HEK293T (cell line): ENCODE data around the gene B3GNT7.
A peak's percentile ranks its signal among the peaks of the same experiment; 100 is the strongest.

Experiments used
- CTCF ChIA-PET: fragments of 350-600 bp; formaldehyde crosslinking; extraction: SDS; loops from one replicate; lab custom pipeline; 2021; ENCODE audit warnings: antibody characterized with exemption, inconsistent platforms; lab: Yijun Ruan, JAX
- POLR2A ChIA-PET: fragments of 350-600 bp; formaldehyde crosslinking; extraction: SDS; loops from one replicate; lab custom pipeline; 2020; ENCODE audit warnings: antibody characterized with exemption, inconsistent platforms; lab: Yijun Ruan, JAX
- DNase-seq: peaks from one replicate; pipeline ENCODE4 v3.0.0; 2012; ENCODE audit warnings: mixed read lengths; ENCODE audit errors: extremely low spot score
- ARNT ChIP-seq: fragments of 450-650 bp; IDR thresholded peaks from 2 replicates; pipeline ENCODE4 v1.6.1; 2017; ENCODE audit warnings: mild to moderate bottlenecking
- BHLHE40 ChIP-seq: fragments of 450-650 bp; IDR thresholded peaks from 2 replicates; pipeline ENCODE4 v1.6.1; 2016; ENCODE audit warnings: mild to moderate bottlenecking, moderate library complexity, borderline replicate concordance
- CTBP1 ChIP-seq: fragments of 450-650 bp; IDR thresholded peaks from 2 replicates; pipeline ENCODE4 v1.6.1; 2016; ENCODE audit warnings: borderline replicate concordance
- ELF4 ChIP-seq: fragments of 450-650 bp; IDR thresholded peaks from 2 replicates; pipeline ENCODE4 v1.6.1; 2017; ENCODE audit warnings: antibody characterized with exemption
- FOXA1 ChIP-seq: fragments of 450-650 bp; IDR thresholded peaks from 2 replicates; pipeline ENCODE4 v1.6.1; 2016; ENCODE audit warnings: mild to moderate bottlenecking
- FOXK2 ChIP-seq: fragments of 450-650 bp; IDR thresholded peaks from 2 replicates; pipeline ENCODE4 v1.6.1; 2016; ENCODE audit warnings: mild to moderate bottlenecking
- FOXM1 ChIP-seq: fragments of 450-650 bp; IDR thresholded peaks from 2 replicates; pipeline ENCODE4 v1.6.1; 2017; ENCODE audit warnings: mild to moderate bottlenecking, borderline replicate concordance
- HDGF ChIP-seq: fragments of 450-650 bp; IDR thresholded peaks from 2 replicates; pipeline ENCODE4 v1.6.1; 2017; ENCODE audit warnings: antibody characterized with exemption, borderline replicate concordance
- L3MBTL2 ChIP-seq: fragments of 450-650 bp; conservative IDR thresholded peaks from 2 replicates; pipeline ENCODE4 v1.6.1; 2016; ENCODE audit warnings: mild to moderate bottlenecking
- LEF1 ChIP-seq: fragments of 450-650 bp; IDR thresholded peaks from 2 replicates; pipeline ENCODE4 v1.6.1; 2017; ENCODE audit warnings: mild to moderate bottlenecking, borderline replicate concordance
- NFRKB ChIP-seq: fragments of 450-650 bp; IDR thresholded peaks from 2 replicates; pipeline ENCODE4 v1.6.1; 2016; ENCODE audit warnings: mild to moderate bottlenecking, moderate library complexity
- PKNOX1 ChIP-seq: fragments of 450-650 bp; IDR thresholded peaks from 2 replicates; pipeline ENCODE4 v1.6.1; 2016
- SP1 ChIP-seq: fragments of 450-650 bp; IDR thresholded peaks from 2 replicates; pipeline ENCODE4 v1.6.1; 2017
- SUZ12 ChIP-seq: fragments of 450-650 bp; IDR thresholded peaks from 2 replicates; pipeline ENCODE4 v1.6.1; 2016; ENCODE audit warnings: mild to moderate bottlenecking
- TARDBP ChIP-seq: fragments of 450-650 bp; IDR thresholded peaks from 2 replicates; pipeline ENCODE4 v1.6.1; 2016
- ZNF384 ChIP-seq: fragments of 450-650 bp; IDR thresholded peaks from 2 replicates; pipeline ENCODE4 v1.6.1; 2016

B3GNT7 gene

GRCh38 chr2:231413456-231413855 lies 17.9 kb downstream of the B3GNT7 start:
- ChIA-PET POLR2A (interaction anchor here (1.3 to 1.5 kb wide), 3 partner anchors 39 to 52 kb away, joined by 3 to 7 read pairs (median 5); partner anchors contain the start of gene NCL), CTCF (interaction anchor here (0.7 to 1.9 kb wide), 4 partner anchors 13 to 110 kb away, joined by 3 to 4 read pairs (median 4); no protein-coding TSS in a partner anchor)
- TF ChIP-seq BHLHE40 (no peak), FOXA1 (no peak), FOXM1 (no peak), HDGF (no peak), CTBP1 (no peak), ARNT (no peak), LEF1 (no peak), SUZ12 (no peak), ELF4 (no peak), PKNOX1 (no peak), L3MBTL2 (no peak), FOXK2 (no peak), SP1 (no peak), TARDBP (no peak), ZNF384 (no peak), NFRKB (no peak)
- peak; percentile 3 for DNase-seq

GRCh38 chr2:231413921-231414476 lies 18.5 kb downstream of the B3GNT7 start:
- ChIA-PET CTCF (interaction anchor here (0.5 to 1.9 kb wide), 3 partner anchors 38 to 129 kb away, joined by 3 to 4 read pairs (median 3); no protein-coding TSS in a partner anchor), POLR2A (interaction anchor here (1.3 kb wide), 1 partner anchor 51 kb away, joined by 7 read pairs; the partner anchor contains the start of gene NCL)
- no peak for TF ChIP-seq TARDBP
- TF ChIP-seq FOXA1, result no peak
- no peak for TF ChIP-seq BHLHE40
- no peak for TF ChIP-seq L3MBTL2
- TF ChIP-seq ZNF384, result no peak
- TF ChIP-seq HDGF, result no peak
- DNase-seq, result peak; percentile 3

- TF ChIP-seq ARNT, result no peak
- no peak for TF ChIP-seq TARDBP
- TF ChIP-seq SP1, result no peak
- no peak for TF ChIP-seq SUZ12
- no peak for TF ChIP-seq NFRKB
- no peak for TF ChIP-seq ZNF384
- TF ChIP-seq L3MBTL2, result no peak
- no peak for TF ChIP-seq FOXA1
- TF ChIP-seq FOXK2, result no peak
- TF ChIP-seq LEF1, result no peak
- TF ChIP-seq BHLHE40, result no peak
- no peak for TF ChIP-seq ELF4
- TF ChIP-seq PKNOX1, result no peak
- CTCF ChIA-PET, result interaction anchor here (0.5 kb wide), 1 partner anchor 32 kb away, joined by 3 read pairs; no protein-coding TSS in a partner anchor
- POLR2A ChIA-PET, result no interaction called here
- DNase-seq, result no peak
Measured at GRCh38 chr2:231415029-231415428, 19.5 kb downstream of the B3GNT7 start.

- TF ChIP-seq HDGF, result no peak
- no peak for TF ChIP-seq L3MBTL2
- TF ChIP-seq ZNF384, result no peak
- TF ChIP-seq FOXA1, result no peak
- no peak for TF ChIP-seq CTBP1
- TF ChIP-seq PKNOX1, result no peak
- no peak for TF ChIP-seq NFRKB
- TF ChIP-seq BHLHE40, result no peak
- TF ChIP-seq SP1, result no peak
- no peak for TF ChIP-seq FOXK2
- TF ChIP-seq LEF1, result no peak
- TF ChIP-seq TARDBP, result no peak
- no peak for DNase-seq
- POLR2A ChIA-PET, result no interaction called here
Measured at GRCh38 chr2:231418820-231419640, 23.5 kb downstream of the B3GNT7 start.

GRCh38 chr2:231421051-231421580 lies 25.6 kb downstream of the B3GNT7 start:
- DNase-seq, result no peak
- TF ChIP-seq L3MBTL2, result no peak
- TF ChIP-seq PKNOX1, result no peak
- no peak for TF ChIP-seq SUZ12
- no peak for TF ChIP-seq ARNT
- TF ChIP-seq TARDBP, result no peak
- no peak for TF ChIP-seq HDGF
- no peak for TF ChIP-seq FOXK2
- no peak for TF ChIP-seq FOXA1
- no peak for TF ChIP-seq FOXM1
- no peak for TF ChIP-seq CTBP1
- TF ChIP-seq ELF4, result no peak
- no peak for TF ChIP-seq NFRKB
- no peak for TF ChIP-seq BHLHE40
- TF ChIP-seq SP1, result no peak
- TF ChIP-seq ZNF384, result no peak
- TF ChIP-seq LEF1, result no peak
- ChIA-PET POLR2A (no interaction called here), CTCF (no interaction called here)

More at GRCh38 chr2:231418820-231419640, 23.5 kb downstream of the B3GNT7 start:
- CTCF ChIA-PET, result no interaction called here
